Neural crest cell (in vitro differentiated cells): ENCODE data around the gene SCGB1C1. TPM values are rescaled to one million over a fixed set of nuclear protein-coding genes. Genes with fewer than 3 reads are reported as not detected.
"Not testable (repeated sequence)": the region's sequence is repeated elsewhere in the genome, so short reads cannot be mapped to it uniquely, and the experiment has no call there.

ENCODE experiments used
- DNase-seq: peaks from one replicate; pipeline ENCODE4 v3.0.0; 2021; ENCODE audit warnings: low read depth, mixed read lengths, low spot score
- H3K27ac Mint-ChIP-seq: one replicate; pipeline ENCODE4 v1.8.0; 2021; ENCODE audit warnings: mild to moderate bottlenecking, mixed read lengths; ENCODE audit not compliant: unreplicated experiment
- H3K27me3 Mint-ChIP-seq: 2 replicates; pipeline ENCODE4 v1.8.0; 2021; ENCODE audit warnings: low read depth, mild to moderate bottlenecking, mixed read lengths
- H3K36me3 Mint-ChIP-seq: 2 replicates; pipeline ENCODE4 v1.8.0; 2021; ENCODE audit warnings: low read depth, mild to moderate bottlenecking, mixed read lengths
- H3K4me1 Mint-ChIP-seq: 2 replicates; pipeline ENCODE4 v1.8.0; 2021; ENCODE audit warnings: mixed read lengths
- H3K4me3 Mint-ChIP-seq: one replicate; pipeline ENCODE4 v1.8.0; 2021; ENCODE audit warnings: mild to moderate bottlenecking, mixed read lengths
- H3K9me3 Mint-ChIP-seq: 2 replicates; pipeline ENCODE4 v1.8.0; 2021; ENCODE audit warnings: mixed read lengths
- total RNA-seq: library from RNA; stranded (reverse); gene quantifications from 2 replicates; pipeline ENCODE4 v1.2.1, GENCODE V29; 2021
- TF ChIP-seq, protein P1 (sequence below): fragments of 200-600 bp; sonication (generic); conservative IDR thresholded peaks from 2 replicates; pipeline ENCODE4 v1.5.0; 2021; ENCODE audit warnings: antibody characterized with exemption, mild to moderate bottlenecking

The SCGB1C1 gene
- total RNA-seq, 1 donor from 2014 or later = not detected

DNA sequence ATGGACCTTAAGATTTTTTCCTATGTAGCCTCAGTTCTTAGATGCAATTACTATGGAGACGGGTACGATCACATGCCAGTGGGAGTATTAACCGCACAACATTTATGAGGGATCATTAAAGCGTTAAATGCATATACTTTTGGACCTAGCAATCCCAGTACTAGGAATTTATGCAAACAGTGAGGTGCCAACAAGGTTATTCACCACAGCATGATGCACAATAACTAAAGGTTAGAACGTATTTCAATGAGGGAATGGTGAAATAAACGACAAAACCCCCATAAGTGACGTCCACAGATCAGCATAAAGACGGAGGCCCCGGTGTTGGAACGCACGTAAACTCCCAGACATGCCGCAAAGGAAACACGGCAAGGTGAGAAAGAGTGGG lies 42.7 kb downstream of the SCGB1C1 start:
- H3K4me1 Mint-ChIP-seq = peaks cover 26% of the 10 kb centered on the region
- no peaks in the 10 kb centered on the region for H3K27me3 Mint-ChIP-seq
- no peak for DNase-seq

DNA sequence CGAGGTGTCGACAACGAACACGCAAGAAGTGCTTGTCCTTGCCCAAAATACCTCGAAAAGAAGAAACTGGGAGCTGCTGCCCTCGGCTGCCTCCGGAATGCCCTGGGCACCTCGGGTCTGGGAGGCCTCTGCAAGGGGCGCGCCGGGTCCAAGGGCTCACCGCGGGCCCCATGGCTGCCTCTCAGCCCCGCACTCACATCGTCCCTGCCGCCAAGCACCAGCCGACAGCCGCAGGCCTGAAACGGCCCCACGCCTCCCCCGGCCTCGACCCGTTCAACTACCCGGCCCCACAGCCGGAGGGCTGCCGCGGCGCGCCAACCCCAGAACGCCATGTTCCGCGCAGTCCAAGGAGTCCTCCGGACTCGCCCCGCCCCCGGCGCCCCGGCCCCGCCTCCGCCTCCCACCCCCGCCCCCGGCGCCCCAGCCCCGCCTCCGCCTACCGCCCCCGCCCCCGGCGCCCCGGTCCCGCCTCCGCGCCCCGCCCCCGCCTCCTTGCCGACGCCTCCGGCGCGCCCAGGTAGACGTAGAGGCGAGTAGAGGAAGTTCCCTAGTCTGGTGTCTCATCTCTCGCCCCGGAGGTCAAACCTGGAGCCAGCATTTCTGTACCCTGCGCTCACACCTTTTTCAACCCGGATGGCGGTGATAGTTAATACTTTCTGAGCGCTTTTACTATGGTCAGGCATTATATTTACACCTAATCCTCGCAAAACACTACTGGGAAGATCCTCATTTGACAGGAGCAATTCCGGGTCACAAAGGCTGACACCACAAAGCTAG lies 43.3 kb downstream of the SCGB1C1 start, which contains the start of gene SIRT3:
TSS of gene SIRT3 (minus strand) at position 346 of the 777 bp plus-strand sequence. CDS start at position 332, 14 bp downstream.
- Mint-ChIP-seq H3K9me3 (no peaks in the 10 kb centered on the region), H3K27ac (peak within 1 kb of the TSS; percentile 99), H3K4me3 (peak within 1 kb of the TSS; percentile 95), H3K27me3 (no peaks in the 10 kb centered on the region), H3K4me1 (peaks cover 26% of the 10 kb centered on the region), H3K36me3 (no peaks in the 10 kb centered on the region)
- peak; percentile 64 for DNase-seq
- TF ChIP-seq, protein P1, sequence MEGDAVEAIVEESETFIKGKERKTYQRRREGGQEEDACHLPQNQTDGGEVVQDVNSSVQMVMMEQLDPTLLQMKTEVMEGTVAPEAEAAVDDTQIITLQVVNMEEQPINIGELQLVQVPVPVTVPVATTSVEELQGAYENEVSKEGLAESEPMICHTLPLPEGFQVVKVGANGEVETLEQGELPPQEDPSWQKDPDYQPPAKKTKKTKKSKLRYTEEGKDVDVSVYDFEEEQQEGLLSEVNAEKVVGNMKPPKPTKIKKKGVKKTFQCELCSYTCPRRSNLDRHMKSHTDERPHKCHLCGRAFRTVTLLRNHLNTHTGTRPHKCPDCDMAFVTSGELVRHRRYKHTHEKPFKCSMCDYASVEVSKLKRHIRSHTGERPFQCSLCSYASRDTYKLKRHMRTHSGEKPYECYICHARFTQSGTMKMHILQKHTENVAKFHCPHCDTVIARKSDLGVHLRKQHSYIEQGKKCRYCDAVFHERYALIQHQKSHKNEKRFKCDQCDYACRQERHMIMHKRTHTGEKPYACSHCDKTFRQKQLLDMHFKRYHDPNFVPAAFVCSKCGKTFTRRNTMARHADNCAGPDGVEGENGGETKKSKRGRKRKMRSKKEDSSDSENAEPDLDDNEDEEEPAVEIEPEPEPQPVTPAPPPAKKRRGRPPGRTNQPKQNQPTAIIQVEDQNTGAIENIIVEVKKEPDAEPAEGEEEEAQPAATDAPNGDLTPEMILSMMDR = no peak

More for the DNA sequence above, 42.7 kb downstream of the SCGB1C1 start:
- peak overlapping the region; percentile 93 for H3K4me3 Mint-ChIP-seq
- no peaks in the 10 kb centered on the region for H3K9me3 Mint-ChIP-seq
- peak overlapping the region; percentile 28 for H3K27ac Mint-ChIP-seq
- H3K36me3 Mint-ChIP-seq = no peaks in the 10 kb centered on the region
- TF ChIP-seq, protein P1 = no peak

DNA sequence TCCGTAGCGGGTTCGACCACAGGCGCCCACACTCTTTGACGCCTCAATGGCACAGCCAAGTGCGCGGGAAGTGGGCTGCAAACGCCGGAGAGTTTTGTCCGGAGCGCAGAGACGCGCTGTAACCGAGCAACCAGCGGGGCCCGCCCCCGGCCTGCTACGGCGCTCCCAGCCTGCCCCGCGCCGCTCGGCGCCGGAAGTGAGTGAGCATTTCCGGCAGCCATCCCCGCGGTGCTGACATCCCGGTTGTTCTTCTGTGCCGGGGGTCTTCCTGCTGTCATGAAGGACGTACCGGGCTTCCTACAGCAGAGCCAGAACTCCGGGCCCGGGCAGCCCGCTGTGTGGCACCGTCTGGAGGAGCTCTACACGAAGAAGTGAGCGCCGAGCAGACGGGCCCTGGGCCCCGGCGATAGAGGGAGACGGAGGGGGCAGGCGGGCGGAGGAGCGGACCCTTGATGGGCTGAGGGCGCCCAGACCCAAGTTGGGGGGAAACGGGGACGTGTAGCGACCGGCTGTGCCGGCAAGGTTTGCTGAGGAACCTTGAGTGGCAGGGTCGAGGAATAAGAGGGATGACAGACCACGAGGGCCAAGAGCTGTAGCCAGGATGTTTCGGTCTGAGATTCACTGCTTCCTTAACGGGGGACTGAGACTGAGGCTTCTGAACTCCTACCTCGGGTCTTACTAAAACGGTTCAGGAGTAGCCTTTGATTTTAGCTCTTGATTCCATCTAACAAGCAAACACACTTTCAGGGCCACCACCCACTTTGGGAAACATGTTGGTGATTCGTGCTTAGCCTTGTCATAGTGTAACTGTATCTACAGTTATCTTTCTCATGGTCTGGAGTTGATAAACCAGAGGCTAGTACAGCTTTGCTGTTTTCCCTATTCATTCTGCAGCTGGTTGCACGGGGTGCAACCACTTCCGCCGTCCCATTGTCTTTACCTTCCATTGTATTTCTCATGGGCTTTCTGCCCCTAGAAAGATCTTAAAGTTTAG lies 44.2 kb downstream of the SCGB1C1 start, which contains the start of gene PSMD13:
TSS of gene PSMD13 (plus strand) at position 203 of the 994 bp plus-strand sequence. CDS start at position 277, 74 bp downstream.
- Mint-ChIP-seq H3K9me3 (no peaks in the 10 kb centered on the region), H3K4me1 (peaks cover 26% of the 10 kb centered on the region), H3K27ac (peak within 1 kb of the TSS; percentile 99), H3K27me3 (no peaks in the 10 kb centered on the region), H3K4me3 (peak within 1 kb of the TSS; percentile 95), H3K36me3 (peaks cover 3% of the 10 kb centered on the region)
- TF ChIP-seq, protein P1 = no peak
- DNase-seq = peak; percentile 83

DNA sequence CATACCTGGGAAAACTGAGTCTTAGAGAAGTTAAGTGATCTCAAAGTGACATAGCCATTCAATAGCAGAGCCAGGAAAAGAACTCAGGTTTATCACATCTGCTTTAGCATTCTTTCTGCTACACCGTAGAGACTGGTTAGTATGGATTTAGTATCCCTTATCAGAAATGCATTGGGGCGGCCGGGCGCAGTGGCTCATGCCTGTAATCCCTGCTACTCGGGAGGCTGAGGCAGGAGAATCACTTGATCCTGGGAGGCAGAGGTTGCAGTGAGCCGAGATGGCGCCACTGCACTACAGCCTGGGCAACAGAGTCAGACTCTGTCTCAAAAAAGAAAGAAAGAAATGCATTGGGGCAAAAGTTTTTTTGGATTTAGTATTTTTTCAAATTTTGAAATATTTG lies 45.5 kb downstream of the SCGB1C1 start:
- not testable (repeated sequence) for H3K36me3 Mint-ChIP-seq, H3K27me3 Mint-ChIP-seq, H3K9me3 Mint-ChIP-seq, H3K27ac Mint-ChIP-seq, DNase-seq
- H3K4me3 Mint-ChIP-seq = peak overlapping the region; percentile 95
- H3K4me1 Mint-ChIP-seq = peaks cover 26% of the 10 kb centered on the region

DNA sequence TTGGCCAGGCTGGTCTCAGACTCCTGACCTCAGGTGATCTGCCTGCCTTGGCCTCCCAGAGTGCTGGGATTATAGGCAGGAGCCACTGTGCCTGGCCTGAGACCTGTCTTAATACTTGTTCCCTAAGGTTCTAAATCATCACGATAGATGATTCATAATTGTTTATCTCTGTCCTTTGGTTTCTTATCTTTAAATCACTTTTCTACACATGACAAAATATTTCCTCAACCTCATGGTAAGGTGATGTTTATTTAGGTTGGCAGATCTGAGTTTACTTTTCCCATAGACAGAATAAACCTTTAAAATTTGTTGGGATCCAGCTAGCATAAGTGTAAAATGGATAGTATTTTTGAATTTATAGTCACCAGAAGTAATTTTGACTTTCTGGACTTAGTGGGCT lies 47.4 kb downstream of the SCGB1C1 start:
- Mint-ChIP-seq H3K36me3 (peaks cover 6% of the 10 kb centered on the region), H3K27ac (no peak overlapping the region), H3K4me1 (peaks cover 23% of the 10 kb centered on the region), H3K4me3 (no peak overlapping the region), H3K9me3 (no peaks in the 10 kb centered on the region), H3K27me3 (no peaks in the 10 kb centered on the region)
- TF ChIP-seq, protein P1 = no peak
- no peak for DNase-seq
